Measurements from ENCODE around the gene MED19. TPM values are rescaled to one million over a fixed set of nuclear protein-coding genes. Genes with fewer than 3 reads are reported as not detected.
"Not testable (repeated sequence)": the region's sequence is repeated elsewhere in the genome, so short reads cannot be mapped to it uniquely, and the experiment has no call there.

The MED19 gene
- total RNA-seq, 1 donor from 2014 or later = 27.6 TPM

GRCh38 chr11:57700425-57700824, 11.6 kb downstream of the MED19 start:
- DNase-seq (ENCODE audit: low read depth) = no peak
- TF ChIP-seq CTCF (IDR thresholded peaks at IDR 0.05; ENCODE audit: insufficient read depth, low read length, poor library complexity, severe bottlenecking) = no peak
- H3K27me3 ChIP-seq (ENCODE audit: control insufficient read depth, insufficient read depth, low read length) = no peaks in the 10 kb centered on the region
- peaks cover 3% of the 10 kb centered on the region for H3K36me3 ChIP-seq (ENCODE audit: control insufficient read depth, insufficient read depth, low read length)
- H3K4me3 ChIP-seq (ENCODE audit: low read depth, low read length) = no peak overlapping the region

- TF ChIP-seq CTCF (IDR thresholded peaks at IDR 0.05; ENCODE audit: insufficient read depth, low read length, poor library complexity, severe bottlenecking) = no peak
- no peak overlapping the region for H3K4me3 ChIP-seq (ENCODE audit: low read depth, low read length)
- H3K36me3 ChIP-seq (ENCODE audit: control insufficient read depth, insufficient read depth, low read length) = peaks cover 3% of the 10 kb centered on the region
- DNase-seq (ENCODE audit: low read depth) = no peak
- H3K27me3 ChIP-seq (ENCODE audit: control insufficient read depth, insufficient read depth, low read length) = no peaks in the 10 kb centered on the region
Observed at GRCh38 chr11:57699813-57700212, 12.2 kb downstream of the MED19 start.

- no peak for TF ChIP-seq CTCF (IDR thresholded peaks at IDR 0.05; ENCODE audit: insufficient read depth, low read length, poor library complexity, severe bottlenecking)
- no peak for DNase-seq (ENCODE audit: low read depth)
- H3K36me3 ChIP-seq (ENCODE audit: control insufficient read depth, insufficient read depth, low read length) = peaks cover 3% of the 10 kb centered on the region
- H3K4me3 ChIP-seq (ENCODE audit: low read depth, low read length) = no peak overlapping the region
- H3K27me3 ChIP-seq (ENCODE audit: control insufficient read depth, insufficient read depth, low read length) = no peaks in the 10 kb centered on the region
Observed at GRCh38 chr11:57698843-57699365, 13.1 kb downstream of the MED19 start.

- not testable (repeated sequence) for H3K36me3 ChIP-seq (ENCODE audit: control insufficient read depth, insufficient read depth, low read length); H3K4me3 ChIP-seq (ENCODE audit: low read depth, low read length); H3K27me3 ChIP-seq (ENCODE audit: control insufficient read depth, insufficient read depth, low read length); DNase-seq (ENCODE audit: low read depth)
Observed at GRCh38 chr11:57690474-57690873, 21.5 kb downstream of the MED19 start.

- Histone ChIP-seq H3K36me3 (ENCODE audit: control insufficient read depth, insufficient read depth, low read length) (no peaks in the 10 kb centered on the region), H3K4me3 (ENCODE audit: low read depth, low read length) (no peak overlapping the region), H3K27me3 (ENCODE audit: control insufficient read depth, insufficient read depth, low read length) (no peaks in the 10 kb centered on the region)
- DNase-seq (ENCODE audit: low read depth) = no peak
- TF ChIP-seq CTCF (IDR thresholded peaks at IDR 0.05; ENCODE audit: insufficient read depth, low read length, poor library complexity, severe bottlenecking) = no peak
Observed at GRCh38 chr11:57681168-57681567, 30.8 kb downstream of the MED19 start.

GRCh38 chr11:57680552-57680874, 31.5 kb downstream of the MED19 start:
- peak; percentile 47 for DNase-seq (ENCODE audit: low read depth)
- Histone ChIP-seq H3K36me3 (ENCODE audit: control insufficient read depth, insufficient read depth, low read length) (no peaks in the 10 kb centered on the region), H3K27me3 (ENCODE audit: control insufficient read depth, insufficient read depth, low read length) (no peaks in the 10 kb centered on the region), H3K4me3 (ENCODE audit: low read depth, low read length) (no peak overlapping the region)
- no peak for TF ChIP-seq CTCF (IDR thresholded peaks at IDR 0.05; ENCODE audit: insufficient read depth, low read length, poor library complexity, severe bottlenecking)
